ENCODE results near the gene KDM1A. TPM values are rescaled to one million over a fixed set of nuclear protein-coding genes. Genes with fewer than 3 reads are reported as not detected.

The KDM1A gene
- total and polyA plus RNA-seq, 9 of the 15 experiments (the other 6 are each of a cell fraction or from before 2014, with no cell fraction given) = 59.2 to 181 (median 168) TPM

DNA sequence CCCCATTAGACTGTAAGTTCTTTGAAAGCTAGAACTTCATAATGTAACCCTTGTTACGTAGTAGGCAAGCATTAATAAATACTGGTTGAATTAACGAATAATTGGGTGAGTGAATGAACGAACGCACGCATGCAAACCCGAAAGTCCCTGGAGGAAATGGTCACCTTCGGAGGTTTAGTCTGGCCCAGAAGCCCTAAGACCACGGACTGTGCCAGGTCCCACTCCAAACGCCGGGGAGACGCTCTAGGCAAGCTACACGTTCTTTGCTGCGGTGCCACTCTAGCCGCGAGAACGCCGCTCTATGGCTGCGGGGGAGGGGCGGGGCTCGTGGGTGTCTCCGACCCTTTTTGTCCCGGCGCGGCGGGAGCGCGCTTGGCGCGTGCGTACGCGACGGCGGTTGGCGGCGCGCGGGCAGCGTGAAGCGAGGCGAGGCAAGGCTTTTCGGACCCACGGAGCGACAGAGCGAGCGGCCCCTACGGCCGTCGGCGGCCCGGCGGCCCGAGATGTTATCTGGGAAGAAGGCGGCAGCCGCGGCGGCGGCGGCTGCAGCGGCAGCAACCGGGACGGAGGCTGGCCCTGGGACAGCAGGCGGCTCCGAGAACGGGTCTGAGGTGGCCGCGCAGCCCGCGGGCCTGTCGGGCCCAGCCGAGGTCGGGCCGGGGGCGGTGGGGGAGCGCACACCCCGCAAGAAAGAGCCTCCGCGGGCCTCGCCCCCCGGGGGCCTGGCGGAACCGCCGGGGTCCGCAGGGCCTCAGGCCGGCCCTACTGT is at the start of gene KDM1A (continued):
- TF ChIP-seq CBFA2T2 (conservative IDR thresholded peaks at IDR 0.05) = no peak
- TF ChIP-seq, protein P1, sequence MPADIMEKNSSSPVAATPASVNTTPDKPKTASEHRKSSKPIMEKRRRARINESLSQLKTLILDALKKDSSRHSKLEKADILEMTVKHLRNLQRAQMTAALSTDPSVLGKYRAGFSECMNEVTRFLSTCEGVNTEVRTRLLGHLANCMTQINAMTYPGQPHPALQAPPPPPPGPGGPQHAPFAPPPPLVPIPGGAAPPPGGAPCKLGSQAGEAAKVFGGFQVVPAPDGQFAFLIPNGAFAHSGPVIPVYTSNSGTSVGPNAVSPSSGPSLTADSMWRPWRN (IDR thresholded peaks at IDR 0.05; ENCODE audit: low read depth) = peak; percentile 86
- TF ChIP-seq NFIX (CRISPR knock-in tag; IDR thresholded peaks at IDR 0.05; ENCODE audit: low read depth) = no peak
- TF ChIP-seq, protein P2, sequence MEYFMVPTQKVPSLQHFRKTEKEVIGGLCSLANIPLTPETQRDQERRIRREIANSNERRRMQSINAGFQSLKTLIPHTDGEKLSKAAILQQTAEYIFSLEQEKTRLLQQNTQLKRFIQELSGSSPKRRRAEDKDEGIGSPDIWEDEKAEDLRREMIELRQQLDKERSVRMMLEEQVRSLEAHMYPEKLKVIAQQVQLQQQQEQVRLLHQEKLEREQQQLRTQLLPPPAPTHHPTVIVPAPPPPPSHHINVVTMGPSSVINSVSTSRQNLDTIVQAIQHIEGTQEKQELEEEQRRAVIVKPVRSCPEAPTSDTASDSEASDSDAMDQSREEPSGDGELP (CRISPR knock-in tag; IDR thresholded peaks at IDR 0.05; ENCODE audit: borderline replicate concordance) = peak; percentile 90
- peak; percentile 40; the same call in 1 of the 2 replicates for TF ChIP-seq JUN (IDR thresholded peaks at IDR 0.05; ENCODE audit: borderline replicate concordance, low read depth, low read length)
- TF ChIP-seq JUN (CRISPR knock-in tag; IDR thresholded peaks at IDR 0.05; ENCODE audit: borderline replicate concordance) = no peak; the same call in 1 of the 2 replicates
- TF ChIP-seq ZNF280A (IDR thresholded peaks at IDR 0.05; ENCODE audit: low read depth, partially characterized antibody) = no peak
- TF ChIP-seq TRIM28 (IDR thresholded peaks at IDR 0.05) = peak; percentile 64; the same call in 1 of the 2 replicates
- TF ChIP-seq NUFIP1 (IDR thresholded peaks at IDR 0.05; ENCODE audit: partially characterized antibody) = peak; percentile 86
- peak in 1 of 2 experiments; percentile 94; a peak in 2 of 3 replicates for TF ChIP-seq CBX3 (IDR thresholded peaks at IDR 0.05; ENCODE audit: borderline replicate concordance in 1 of 2, low read length in 2 of 2)
- TF ChIP-seq POLR2AphosphoS5 (IDR thresholded peaks at IDR 0.05; ENCODE audit: control insufficient read depth, insufficient read depth, low read depth, low read length) = peak; percentile 94
- no peak for TF ChIP-seq TSC22D4 (tag; IDR thresholded peaks at IDR 0.05)
- TF ChIP-seq, protein P3, sequence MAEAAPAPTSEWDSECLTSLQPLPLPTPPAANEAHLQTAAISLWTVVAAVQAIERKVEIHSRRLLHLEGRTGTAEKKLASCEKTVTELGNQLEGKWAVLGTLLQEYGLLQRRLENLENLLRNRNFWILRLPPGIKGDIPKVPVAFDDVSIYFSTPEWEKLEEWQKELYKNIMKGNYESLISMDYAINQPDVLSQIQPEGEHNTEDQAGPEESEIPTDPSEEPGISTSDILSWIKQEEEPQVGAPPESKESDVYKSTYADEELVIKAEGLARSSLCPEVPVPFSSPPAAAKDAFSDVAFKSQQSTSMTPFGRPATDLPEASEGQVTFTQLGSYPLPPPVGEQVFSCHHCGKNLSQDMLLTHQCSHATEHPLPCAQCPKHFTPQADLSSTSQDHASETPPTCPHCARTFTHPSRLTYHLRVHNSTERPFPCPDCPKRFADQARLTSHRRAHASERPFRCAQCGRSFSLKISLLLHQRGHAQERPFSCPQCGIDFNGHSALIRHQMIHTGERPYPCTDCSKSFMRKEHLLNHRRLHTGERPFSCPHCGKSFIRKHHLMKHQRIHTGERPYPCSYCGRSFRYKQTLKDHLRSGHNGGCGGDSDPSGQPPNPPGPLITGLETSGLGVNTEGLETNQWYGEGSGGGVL (CRISPR knock-in tag; IDR thresholded peaks at IDR 0.05) = no peak
- TF ChIP-seq ZNF551 (CRISPR knock-in tag; IDR thresholded peaks at IDR 0.05) = no peak
- no peak for TF ChIP-seq KHSRP (IDR thresholded peaks at IDR 0.05)
- no peak for TF ChIP-seq ZKSCAN8 (CRISPR knock-in tag; IDR thresholded peaks at IDR 0.05)
- no peak for TF ChIP-seq ELK3 (CRISPR knock-in tag; IDR thresholded peaks at IDR 0.05)
- no peak for TF ChIP-seq HNRNPK (IDR thresholded peaks at IDR 0.05; ENCODE audit: low read depth, low read length, poor library complexity, severe bottlenecking)
- TF ChIP-seq ETS1 (conservative IDR thresholded peaks at IDR 0.05; ENCODE audit: control insufficient read depth, low read depth, low read length) = peak; percentile 72

All from K562 (cell line).